ACC112 (cell line): Measurements from ENCODE around the gene TMEM72.

ENCODE experiments used
- H2AFZ ChIP-seq: fragments of 200-600 bp; sonication (generic); one replicate; pipeline ENCODE4 v1.6.0; 2017; ENCODE audit warnings: antibody characterized with exemption, low read length; ENCODE audit not compliant: unreplicated experiment
- H3K27ac ChIP-seq: fragments of 200-600 bp; sonication (generic); 2 replicates; pipeline ENCODE4 v1.5.1; 2014; ENCODE audit warnings: low read depth, mild to moderate bottlenecking, antibody characterized with exemption, low read length, moderate library complexity
- H3K27me3 ChIP-seq: fragments of 200-600 bp; sonication (generic); 2 replicates; pipeline ENCODE4 v1.6.1; 2014; ENCODE audit warnings: mild to moderate bottlenecking, antibody characterized with exemption, low read length, moderate library complexity, mixed read lengths; ENCODE audit not compliant: insufficient read depth
- H3K36me3 ChIP-seq: fragments of 200-600 bp; sonication (generic); 2 replicates; pipeline ENCODE4 v1.6.1; 2016; ENCODE audit warnings: mild to moderate bottlenecking, antibody characterized with exemption, low read length, moderate library complexity, mixed read lengths; ENCODE audit not compliant: insufficient read depth
- H3K4me1 ChIP-seq: fragments of 200-600 bp; sonication (generic); one replicate; pipeline ENCODE4 v1.6.1; 2016; ENCODE audit warnings: low read length, mixed read lengths; ENCODE audit not compliant: insufficient read depth, unreplicated experiment, control insufficient read depth
- H3K4me3 ChIP-seq: fragments of 200-600 bp; sonication (generic); 2 replicates; pipeline ENCODE4 v1.5.1; 2014; ENCODE audit warnings: mild to moderate bottlenecking, low read depth, low read length
- H3K79me2 ChIP-seq: fragments of 200-600 bp; sonication (generic); one replicate; pipeline ENCODE4 v1.6.0; 2016; ENCODE audit warnings: low read length; ENCODE audit not compliant: control insufficient read depth, unreplicated experiment, insufficient read depth

TMEM72 gene

GRCh38 chr10:44874166-44874565 lies 37.0 kb upstream of the TMEM72 start:
- Histone ChIP-seq H3K36me3 (no peaks in the 10 kb centered on the region), H3K27ac (no peak overlapping the region), H3K27me3 (no peaks in the 10 kb centered on the region), H3K79me2 (no peaks in the 10 kb centered on the region), H3K4me1 (no peaks in the 10 kb centered on the region), H3K4me3 (no peak overlapping the region), H2AFZ (no peak overlapping the region)

GRCh38 chr10:44878706-44879530 lies 32.2 kb upstream of the TMEM72 start:
- Histone ChIP-seq H3K36me3 (no peaks in the 10 kb centered on the region), H3K27me3 (peaks cover 20% of the 10 kb centered on the region), H2AFZ (peak overlapping the region; percentile 94), H3K4me1 (no peaks in the 10 kb centered on the region), H3K79me2 (no peaks in the 10 kb centered on the region), H3K4me3 (peak overlapping the region; percentile 79), H3K27ac (no peak overlapping the region)

- Histone ChIP-seq H3K4me3 (peak overlapping the region; percentile 79), H3K27me3 (peaks cover 22% of the 10 kb centered on the region), H3K36me3 (no peaks in the 10 kb centered on the region), H2AFZ (peak overlapping the region; percentile 94), H3K27ac (no peak overlapping the region), H3K4me1 (no peaks in the 10 kb centered on the region), H3K79me2 (no peaks in the 10 kb centered on the region)
Measured at GRCh38 chr10:44879531-44879899, 31.6 kb upstream of the TMEM72 start.

- Histone ChIP-seq H3K27ac (no peak overlapping the region), H3K4me1 (no peaks in the 10 kb centered on the region), H2AFZ (no peak overlapping the region), H3K4me3 (no peak overlapping the region), H3K36me3 (no peaks in the 10 kb centered on the region), H3K79me2 (no peaks in the 10 kb centered on the region), H3K27me3 (peaks cover 22% of the 10 kb centered on the region)
Measured at GRCh38 chr10:44880090-44880715, 30.9 kb upstream of the TMEM72 start.

- no peaks in the 10 kb centered on the region for H3K36me3 ChIP-seq
- H3K4me1 ChIP-seq: no peaks in the 10 kb centered on the region
- H3K27me3 ChIP-seq: peaks cover 22% of the 10 kb centered on the region
- no peak overlapping the region for H2AFZ ChIP-seq
- no peaks in the 10 kb centered on the region for H3K79me2 ChIP-seq
- H3K27ac ChIP-seq: no peak overlapping the region
- H3K4me3 ChIP-seq: no peak overlapping the region
Measured at GRCh38 chr10:44881649-44882048, 29.5 kb upstream of the TMEM72 start.

GRCh38 chr10:44882166-44882720 lies 28.9 kb upstream of the TMEM72 start:
- H2AFZ ChIP-seq: no peak overlapping the region
- no peaks in the 10 kb centered on the region for H3K79me2 ChIP-seq
- no peaks in the 10 kb centered on the region for H3K36me3 ChIP-seq
- H3K4me3 ChIP-seq: no peak overlapping the region
- no peaks in the 10 kb centered on the region for H3K4me1 ChIP-seq
- H3K27ac ChIP-seq: no peak overlapping the region
- H3K27me3 ChIP-seq: peaks cover 22% of the 10 kb centered on the region

GRCh38 chr10:44883593-44884331 lies 27.4 kb upstream of the TMEM72 start:
- H2AFZ ChIP-seq: no peak overlapping the region
- H3K36me3 ChIP-seq: no peaks in the 10 kb centered on the region
- no peak overlapping the region for H3K4me3 ChIP-seq
- H3K4me1 ChIP-seq: no peaks in the 10 kb centered on the region
- H3K79me2 ChIP-seq: no peaks in the 10 kb centered on the region
- peaks cover 23% of the 10 kb centered on the region for H3K27me3 ChIP-seq
- no peak overlapping the region for H3K27ac ChIP-seq

GRCh38 chr10:44885710-44886109 lies 25.4 kb upstream of the TMEM72 start:
- Histone ChIP-seq H3K27ac (no peak overlapping the region), H3K79me2 (no peaks in the 10 kb centered on the region), H2AFZ (no peak overlapping the region), H3K4me3 (no peak overlapping the region), H3K4me1 (no peaks in the 10 kb centered on the region), H3K36me3 (no peaks in the 10 kb centered on the region), H3K27me3 (peaks cover 40% of the 10 kb centered on the region)

- no peaks in the 10 kb centered on the region for H3K36me3 ChIP-seq
- H3K27me3 ChIP-seq: peaks cover 34% of the 10 kb centered on the region
- H3K4me1 ChIP-seq: no peaks in the 10 kb centered on the region
- H3K79me2 ChIP-seq: no peaks in the 10 kb centered on the region
- H3K27ac ChIP-seq: no peak overlapping the region
- H3K4me3 ChIP-seq: no peak overlapping the region
- H2AFZ ChIP-seq: no peak overlapping the region
Measured at GRCh38 chr10:44886966-44887365, 24.2 kb upstream of the TMEM72 start.

- peaks cover 34% of the 10 kb centered on the region for H3K27me3 ChIP-seq
- H3K36me3 ChIP-seq: no peaks in the 10 kb centered on the region
- no peak overlapping the region for H3K27ac ChIP-seq
- H3K4me1 ChIP-seq: no peaks in the 10 kb centered on the region
- H3K4me3 ChIP-seq: no peak overlapping the region
- no peaks in the 10 kb centered on the region for H3K79me2 ChIP-seq
- H2AFZ ChIP-seq: no peak overlapping the region
Measured at GRCh38 chr10:44888886-44889285, 22.3 kb upstream of the TMEM72 start.
